HG03575 (cell line): ENCODE data around the gene RMDN3.

Source experiments
- ATAC-seq: cut with Tn5 transposase; IDR thresholded peaks from one replicate; pipeline ENCODE4 v1.9.1; 2021; ENCODE audit not compliant: unreplicated experiment, insufficient number of reproducible peaks, low FRiP score; ENCODE audit errors: extremely low read depth

RMDN3 gene

DNA sequence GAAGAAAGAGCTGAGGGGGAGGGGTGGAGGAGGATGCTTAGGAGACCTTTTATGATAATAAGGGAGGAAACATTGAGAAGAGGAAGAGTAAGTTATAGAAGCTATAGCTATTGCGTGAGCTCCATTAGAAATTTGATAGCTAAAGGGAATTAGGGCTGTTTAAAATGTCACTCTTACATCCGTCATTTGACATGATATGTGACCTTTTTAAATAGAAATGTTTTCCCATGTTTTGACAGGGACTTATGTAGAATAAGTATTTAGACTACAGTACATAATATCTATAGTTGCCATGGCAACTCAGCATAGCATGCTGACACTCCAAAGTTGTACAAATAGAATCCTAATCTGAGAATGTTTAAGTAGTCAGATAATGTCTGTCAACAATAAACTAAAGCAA, 40.9 kb downstream of the RMDN3 start:
- ATAC-seq: no peak

DNA sequence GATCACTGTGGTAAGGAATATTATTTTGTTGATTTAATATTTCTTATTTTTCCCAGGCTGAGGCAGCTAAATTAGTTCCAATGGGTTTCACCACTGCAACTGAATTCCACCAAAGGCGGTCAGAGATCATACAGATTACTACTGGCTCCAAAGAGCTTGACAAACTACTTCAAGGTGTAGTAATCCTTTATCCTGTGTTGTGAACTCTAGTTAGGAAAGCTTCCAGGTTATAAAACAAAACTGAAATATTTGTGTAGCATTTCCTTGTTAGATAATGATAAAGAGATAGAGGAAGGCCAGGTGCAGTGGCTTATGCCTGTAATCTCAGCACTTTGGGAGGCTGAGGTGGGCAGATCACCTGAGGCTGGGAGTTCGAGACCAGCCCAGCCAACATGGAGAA, 48.9 kb downstream of the RMDN3 start:
- no peak for ATAC-seq

DNA sequence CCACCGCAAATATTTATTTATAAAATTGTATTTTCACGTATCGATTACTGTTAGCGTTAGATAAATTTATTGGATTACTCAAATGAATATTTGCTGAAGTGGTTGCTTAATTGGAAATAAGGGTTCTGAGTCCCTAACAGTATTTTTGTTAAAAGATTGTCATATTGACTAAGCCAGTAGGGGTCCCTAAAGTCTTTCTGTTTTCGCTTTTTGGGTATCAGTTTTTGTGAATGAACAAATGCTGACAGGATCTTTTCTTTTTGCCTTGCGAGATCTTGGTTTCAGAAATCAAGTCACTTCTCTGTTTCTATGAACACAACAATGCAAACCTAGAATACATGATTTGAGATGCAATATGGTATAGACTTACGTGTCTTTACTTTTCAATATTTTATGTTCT, 53.0 kb downstream of the RMDN3 start:
- ATAC-seq: no peak

DNA sequence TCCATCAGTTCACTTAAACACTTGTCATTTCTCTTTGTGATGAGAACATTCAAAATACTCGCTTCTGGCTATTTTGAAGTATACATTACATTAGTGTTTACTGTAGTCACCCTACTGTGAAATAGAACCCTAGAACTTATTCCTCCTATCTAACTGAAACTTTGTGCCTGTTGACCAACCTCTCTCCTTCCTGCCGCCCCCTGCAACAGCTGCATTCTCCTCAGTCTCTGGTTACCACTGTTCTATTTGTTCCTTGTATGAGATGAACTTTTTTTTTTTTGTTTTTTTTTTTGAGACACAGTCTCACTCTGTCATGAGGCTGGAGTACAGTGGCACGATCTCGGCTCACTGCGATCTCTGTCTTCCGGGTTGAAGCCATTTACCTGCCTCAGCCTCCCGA, 57.1 kb downstream of the RMDN3 start:
- ATAC-seq: no peak

DNA sequence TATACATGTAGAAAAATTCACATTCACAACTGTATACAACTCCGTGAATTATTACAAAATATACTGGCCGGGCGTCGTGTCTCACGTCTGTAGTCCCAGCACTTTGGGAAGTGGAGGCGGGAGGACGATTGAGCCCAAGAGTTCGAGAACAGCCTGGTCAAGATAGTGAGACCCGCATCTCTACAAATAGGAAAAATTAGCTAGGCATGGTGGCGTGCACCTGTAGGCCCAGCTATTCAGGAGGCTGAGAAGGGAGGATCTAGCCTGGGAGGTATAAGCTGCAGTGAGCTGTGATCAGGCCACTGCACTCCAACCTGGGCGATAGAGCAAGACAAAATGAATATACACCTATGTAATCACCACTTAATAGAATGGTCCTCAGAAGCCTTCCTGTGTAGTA, 58.8 kb downstream of the RMDN3 start:
- no peak for ATAC-seq

DNA sequence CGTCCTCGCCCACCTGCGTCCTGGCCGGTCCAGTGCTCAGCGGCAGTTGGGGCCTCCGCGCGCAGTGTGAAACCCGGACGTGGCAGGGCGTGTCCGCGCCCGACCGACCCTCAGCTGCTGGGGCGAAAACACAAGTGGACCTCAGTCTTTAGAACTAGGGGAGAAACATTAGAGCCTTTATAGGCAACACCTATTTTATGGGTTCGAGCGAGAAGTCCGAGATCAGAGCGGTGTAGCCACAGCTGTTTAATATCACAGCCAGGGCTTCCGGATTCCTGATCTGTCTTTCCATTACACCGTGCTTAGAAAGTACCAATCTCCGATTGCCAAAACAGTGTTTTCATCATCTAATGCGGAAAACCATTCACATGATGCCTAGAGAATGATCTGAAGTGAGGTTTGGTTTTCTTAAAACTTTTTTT, 59.6 kb downstream of the RMDN3 start:
- ATAC-seq: no peak

DNA sequence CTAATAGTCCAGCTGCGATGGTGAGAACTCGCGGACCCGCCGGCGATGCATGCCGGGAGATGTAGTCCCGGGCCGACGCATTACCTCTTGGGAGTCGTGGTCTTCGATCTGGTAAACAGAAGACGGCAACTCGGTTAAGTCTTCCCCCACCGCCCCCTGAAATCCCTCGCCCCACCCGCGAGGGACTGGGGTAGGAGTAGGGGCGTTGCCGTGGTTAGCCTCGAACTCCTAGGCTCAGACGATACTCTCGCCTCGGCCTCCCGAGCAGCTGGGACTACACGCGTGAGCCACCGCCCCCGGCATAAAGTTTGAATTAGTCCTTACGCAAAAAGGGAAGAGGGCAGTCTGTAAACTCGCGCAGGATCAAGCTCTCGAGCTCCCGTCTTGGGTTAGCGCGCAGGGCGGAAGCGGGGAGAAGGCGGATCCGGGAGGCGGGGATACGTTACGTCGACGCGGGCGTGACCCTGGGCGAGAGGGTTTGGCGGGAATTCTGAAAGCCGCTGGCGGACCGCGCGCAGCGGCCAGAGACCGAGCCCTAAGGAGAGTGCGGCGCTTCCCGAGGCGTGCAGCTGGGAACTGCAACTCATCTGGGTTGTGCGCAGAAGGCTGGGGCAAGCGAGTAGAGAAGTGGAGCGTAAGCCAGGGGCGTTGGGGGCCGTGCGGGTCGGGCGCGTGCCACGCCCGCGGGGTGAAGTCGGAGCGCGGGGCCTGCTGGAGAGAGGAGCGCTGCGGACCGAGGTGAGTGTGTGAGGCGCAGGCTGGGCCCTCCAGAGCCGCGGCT, 60.2 kb downstream of the RMDN3 start, which contains the start of gene RAD51:
RAD51 (plus strand) TSS at position 487 of the 781 bp plus-strand sequence. CDS start 3,585 bp downstream, outside the sequence.
- ATAC-seq: peak; percentile 43

DNA sequence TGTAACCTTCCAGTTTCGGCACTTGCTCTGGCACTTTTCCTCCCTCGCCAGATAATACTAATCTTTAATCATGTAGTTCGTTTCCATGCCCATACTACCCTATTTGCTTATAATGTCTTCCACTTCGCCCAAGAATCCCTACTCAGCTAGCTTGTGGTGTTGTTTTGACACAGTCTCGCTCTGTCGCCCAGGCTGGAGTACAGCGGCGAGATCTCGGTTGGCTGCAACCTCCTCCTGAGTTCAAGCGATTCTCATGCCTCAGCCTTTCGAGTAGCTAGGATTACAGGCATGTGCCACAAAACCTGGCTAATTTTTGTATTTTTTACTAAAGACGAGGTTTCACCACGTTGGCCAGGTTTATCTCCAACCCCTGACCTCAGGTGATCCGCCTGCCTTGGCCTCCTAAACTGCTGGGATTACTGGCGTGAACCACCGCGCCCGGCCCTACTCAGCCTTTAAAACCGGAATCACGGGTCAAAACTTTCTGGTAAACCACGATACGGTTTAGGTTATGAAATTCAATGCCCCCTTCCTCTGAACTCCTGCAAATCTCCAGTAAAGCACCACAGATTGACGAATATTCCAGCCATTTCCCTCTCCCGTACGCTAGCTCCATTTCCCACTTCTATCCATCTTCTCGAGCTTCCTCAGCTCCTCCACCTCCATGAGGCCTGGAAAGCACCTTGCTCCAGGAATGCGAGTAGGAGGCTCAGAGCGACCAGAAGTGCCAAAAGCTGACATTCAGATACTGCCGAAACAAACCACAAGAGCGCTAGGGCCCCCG, 61.0 kb downstream of the RMDN3 start:
- ATAC-seq: no peak

DNA sequence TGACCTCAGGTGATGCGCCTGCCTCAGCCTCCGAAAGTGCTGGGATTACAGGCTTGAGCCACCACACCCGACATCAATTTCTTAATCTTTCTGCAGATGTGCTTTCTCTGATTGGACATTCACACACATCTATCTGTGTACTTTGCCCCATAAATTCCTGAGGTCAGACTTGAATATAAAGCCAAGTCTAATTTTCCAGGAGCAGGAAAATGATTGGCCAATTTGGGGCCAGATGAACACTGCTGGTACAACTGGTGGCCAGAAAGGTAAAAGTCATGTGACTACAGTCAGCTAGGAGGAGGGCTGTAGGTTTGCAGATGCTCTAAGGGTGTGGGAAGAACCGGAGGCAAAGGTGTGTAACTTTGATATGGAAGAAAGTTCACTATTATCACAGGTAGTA, 63.3 kb downstream of the RMDN3 start:
- no peak for ATAC-seq

DNA sequence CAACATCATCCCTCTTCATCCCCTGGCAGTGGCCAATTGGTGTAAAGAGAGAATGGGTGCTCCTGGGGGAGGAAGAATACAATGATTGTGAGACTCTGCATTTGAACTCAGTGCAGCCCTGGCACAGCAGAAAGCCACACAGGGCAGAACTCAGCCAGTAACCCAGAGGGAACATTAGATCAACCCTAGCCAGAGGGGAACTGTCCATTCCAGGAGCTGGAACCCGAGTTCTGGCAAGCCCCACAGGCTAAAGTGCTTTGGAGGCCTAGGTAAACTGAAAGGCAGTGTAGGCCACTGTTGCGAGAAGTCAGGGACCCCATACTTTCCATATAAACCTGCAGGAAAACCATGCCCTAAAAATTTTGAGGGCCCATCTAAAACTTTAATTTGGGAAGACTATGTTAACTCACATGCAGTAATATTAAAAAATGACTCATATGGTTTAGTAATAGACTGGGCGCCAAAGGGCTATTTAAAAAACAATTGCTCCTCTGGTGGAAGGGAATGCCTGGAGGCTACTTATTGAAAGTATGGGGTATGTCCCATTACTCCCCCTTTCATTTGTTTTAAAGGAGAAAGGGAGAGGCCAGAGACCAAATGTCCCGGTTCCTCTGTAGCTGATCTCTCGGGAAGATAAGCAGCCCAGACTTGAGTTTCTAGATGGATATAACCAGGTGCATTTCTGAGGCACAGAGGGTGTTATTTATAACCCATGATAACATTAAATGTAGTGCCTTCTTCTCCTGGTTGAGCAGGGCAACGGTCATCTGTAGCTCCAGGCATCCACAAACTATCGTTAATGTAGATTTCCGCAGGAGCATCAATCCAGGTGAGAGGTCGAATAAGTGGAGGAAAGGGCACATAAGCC, 65.9 kb downstream of the RMDN3 start:
- no peak for ATAC-seq
